HCT116 (cell line): ENCODE data around the gene OSTM1.
"Not testable (repeated sequence)": the region's sequence is repeated elsewhere in the genome, so short reads cannot be mapped to it uniquely, and the experiment has no call there.

Source experiments
- CBX3 ChIP-seq: IDR thresholded peaks from 2 replicates; pipeline ENCODE4 v1.6.1; 2012; ENCODE audit warnings: low read depth
- EZH2 ChIP-seq: fragments of 200-600 bp; sonication (generic); IDR thresholded peaks from 2 replicates; pipeline ENCODE4 v1.6.1; 2017; ENCODE audit warnings: antibody characterized with exemption, mixed run types
- EZH2phosphoT487 ChIP-seq: fragments of 200-600 bp; IDR thresholded peaks from 2 replicates; pipeline ENCODE4 v1.6.1; 2018; ENCODE audit warnings: antibody characterized with exemption, borderline replicate concordance
- FOSL1 ChIP-seq: IDR thresholded peaks from 2 replicates; pipeline ENCODE4 v1.6.1; 2012; ENCODE audit warnings: low read depth
- POLR2A ChIP-seq: IDR thresholded peaks from 2 replicates; pipeline ENCODE4 v1.7.0; 2011; ENCODE audit warnings: borderline replicate concordance; ENCODE audit not compliant: insufficient read depth, insufficient read length; ENCODE audit errors: extremely low read depth
- RAD21 ChIP-seq: IDR thresholded peaks from 2 replicates; pipeline ENCODE4 v1.6.1; 2012; ENCODE audit warnings: low read depth, mild to moderate bottlenecking
- SP1 ChIP-seq: IDR thresholded peaks from 2 replicates; pipeline ENCODE4 v1.6.1; 2012; ENCODE audit warnings: low read depth
- YY1 ChIP-seq: IDR thresholded peaks from 2 replicates; pipeline ENCODE4 v1.6.1; 2011; ENCODE audit warnings: low read length, low read depth, moderate library complexity, mild to moderate bottlenecking; ENCODE audit not compliant: insufficient replicate concordance; ENCODE audit errors: extremely low read depth
- ZFX ChIP-seq: fragments of 450-650 bp; IDR thresholded peaks from 2 replicates; pipeline ENCODE4 v1.6.1; 2017
- TF ChIP-seq, protein P1 (sequence below): IDR thresholded peaks from 2 replicates; pipeline ENCODE4 v1.6.1; 2012
- TF ChIP-seq, protein P2 (sequence below), 3 experiments: fragments of 200-600 bp in 1 of 3; sonication (generic) in 1 of 3; IDR thresholded peaks in 2 of 3; conservative IDR thresholded peaks in 1 of 3; 2 replicates each; pipeline ENCODE4 v1.5.1; 2012 to 2017; ENCODE audit warnings: low read depth in 2 of 3, low read length in 2 of 3, antibody characterized with exemption in 1 of 3, borderline replicate concordance in 1 of 3, control low read depth in 1 of 3, mild to moderate bottlenecking in 1 of 3, mixed read lengths in 1 of 3, mixed run types in 1 of 3, moderate library complexity in 1 of 3; ENCODE audit not compliant: insufficient read depth in 1 of 3
- TF ChIP-seq, protein P3 (sequence below): IDR thresholded peaks from 2 replicates; pipeline ENCODE4 v1.6.1; 2012
- TF ChIP-seq, protein P4 (sequence below): IDR thresholded peaks from 2 replicates; pipeline ENCODE4 v1.6.1; 2012; ENCODE audit warnings: low read depth

DNA sequence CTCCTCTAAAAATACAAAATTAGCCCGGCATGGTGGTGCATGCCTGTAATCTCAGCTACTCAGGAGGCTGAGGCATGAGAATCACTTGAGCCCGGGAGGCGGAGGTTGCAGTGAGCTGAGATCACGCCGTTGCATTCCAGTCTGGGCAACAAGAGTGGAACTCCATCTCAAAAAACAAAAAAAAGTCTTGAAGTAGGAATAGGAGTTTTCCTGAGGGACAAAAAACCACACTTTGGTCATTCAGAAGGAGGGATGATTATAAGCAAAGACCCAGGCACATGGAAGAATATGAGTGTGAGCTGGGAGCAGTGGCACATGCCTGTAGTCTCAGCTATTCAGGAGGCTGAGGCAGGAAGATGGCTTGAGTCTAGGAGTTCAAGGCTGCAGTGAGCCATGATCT lies 74.3 kb downstream of the OSTM1 start:
- TF ChIP-seq EZH2, SP1, CBX3, FOSL1, POLR2A, YY1, ZFX, EZH2phosphoT487, RAD21: not testable (repeated sequence)
- TF ChIP-seq, protein P1, sequence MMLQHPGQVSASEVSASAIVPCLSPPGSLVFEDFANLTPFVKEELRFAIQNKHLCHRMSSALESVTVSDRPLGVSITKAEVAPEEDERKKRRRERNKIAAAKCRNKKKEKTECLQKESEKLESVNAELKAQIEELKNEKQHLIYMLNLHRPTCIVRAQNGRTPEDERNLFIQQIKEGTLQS, result not testable (repeated sequence)
- TF ChIP-seq, protein P2, sequence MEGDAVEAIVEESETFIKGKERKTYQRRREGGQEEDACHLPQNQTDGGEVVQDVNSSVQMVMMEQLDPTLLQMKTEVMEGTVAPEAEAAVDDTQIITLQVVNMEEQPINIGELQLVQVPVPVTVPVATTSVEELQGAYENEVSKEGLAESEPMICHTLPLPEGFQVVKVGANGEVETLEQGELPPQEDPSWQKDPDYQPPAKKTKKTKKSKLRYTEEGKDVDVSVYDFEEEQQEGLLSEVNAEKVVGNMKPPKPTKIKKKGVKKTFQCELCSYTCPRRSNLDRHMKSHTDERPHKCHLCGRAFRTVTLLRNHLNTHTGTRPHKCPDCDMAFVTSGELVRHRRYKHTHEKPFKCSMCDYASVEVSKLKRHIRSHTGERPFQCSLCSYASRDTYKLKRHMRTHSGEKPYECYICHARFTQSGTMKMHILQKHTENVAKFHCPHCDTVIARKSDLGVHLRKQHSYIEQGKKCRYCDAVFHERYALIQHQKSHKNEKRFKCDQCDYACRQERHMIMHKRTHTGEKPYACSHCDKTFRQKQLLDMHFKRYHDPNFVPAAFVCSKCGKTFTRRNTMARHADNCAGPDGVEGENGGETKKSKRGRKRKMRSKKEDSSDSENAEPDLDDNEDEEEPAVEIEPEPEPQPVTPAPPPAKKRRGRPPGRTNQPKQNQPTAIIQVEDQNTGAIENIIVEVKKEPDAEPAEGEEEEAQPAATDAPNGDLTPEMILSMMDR (IDR thresholded peaks at IDR 0.05 in 2 of 3, conservative IDR thresholded peaks at IDR 0.05 in 1 of 3; ENCODE audit: borderline replicate concordance in 1 of 3, insufficient read depth in 1 of 3, low read depth in 2 of 3, low read length in 2 of 3), result not testable (repeated sequence)
- TF ChIP-seq, protein P3, sequence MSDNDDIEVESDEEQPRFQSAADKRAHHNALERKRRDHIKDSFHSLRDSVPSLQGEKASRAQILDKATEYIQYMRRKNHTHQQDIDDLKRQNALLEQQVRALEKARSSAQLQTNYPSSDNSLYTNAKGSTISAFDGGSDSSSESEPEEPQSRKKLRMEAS, result not testable (repeated sequence)
- TF ChIP-seq, protein P4, sequence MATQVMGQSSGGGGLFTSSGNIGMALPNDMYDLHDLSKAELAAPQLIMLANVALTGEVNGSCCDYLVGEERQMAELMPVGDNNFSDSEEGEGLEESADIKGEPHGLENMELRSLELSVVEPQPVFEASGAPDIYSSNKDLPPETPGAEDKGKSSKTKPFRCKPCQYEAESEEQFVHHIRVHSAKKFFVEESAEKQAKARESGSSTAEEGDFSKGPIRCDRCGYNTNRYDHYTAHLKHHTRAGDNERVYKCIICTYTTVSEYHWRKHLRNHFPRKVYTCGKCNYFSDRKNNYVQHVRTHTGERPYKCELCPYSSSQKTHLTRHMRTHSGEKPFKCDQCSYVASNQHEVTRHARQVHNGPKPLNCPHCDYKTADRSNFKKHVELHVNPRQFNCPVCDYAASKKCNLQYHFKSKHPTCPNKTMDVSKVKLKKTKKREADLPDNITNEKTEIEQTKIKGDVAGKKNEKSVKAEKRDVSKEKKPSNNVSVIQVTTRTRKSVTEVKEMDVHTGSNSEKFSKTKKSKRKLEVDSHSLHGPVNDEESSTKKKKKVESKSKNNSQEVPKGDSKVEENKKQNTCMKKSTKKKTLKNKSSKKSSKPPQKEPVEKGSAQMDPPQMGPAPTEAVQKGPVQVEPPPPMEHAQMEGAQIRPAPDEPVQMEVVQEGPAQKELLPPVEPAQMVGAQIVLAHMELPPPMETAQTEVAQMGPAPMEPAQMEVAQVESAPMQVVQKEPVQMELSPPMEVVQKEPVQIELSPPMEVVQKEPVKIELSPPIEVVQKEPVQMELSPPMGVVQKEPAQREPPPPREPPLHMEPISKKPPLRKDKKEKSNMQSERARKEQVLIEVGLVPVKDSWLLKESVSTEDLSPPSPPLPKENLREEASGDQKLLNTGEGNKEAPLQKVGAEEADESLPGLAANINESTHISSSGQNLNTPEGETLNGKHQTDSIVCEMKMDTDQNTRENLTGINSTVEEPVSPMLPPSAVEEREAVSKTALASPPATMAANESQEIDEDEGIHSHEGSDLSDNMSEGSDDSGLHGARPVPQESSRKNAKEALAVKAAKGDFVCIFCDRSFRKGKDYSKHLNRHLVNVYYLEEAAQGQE, result not testable (repeated sequence)
